Nephron (organoid): Measurements from ENCODE around the gene IKBKE.

Experiments used
- H3K27ac Mint-ChIP-seq, 3 experiments: 2 replicates each; pipeline ENCODE4 v1.8.0; 2020; ENCODE audit warnings: mixed read lengths in 3 of 3, mild to moderate bottlenecking in 2 of 3, moderate library complexity in 1 of 3
- H3K27me3 Mint-ChIP-seq: 2 replicates; pipeline ENCODE4 v1.8.0; 2021; ENCODE audit warnings: low read depth, mild to moderate bottlenecking, moderate library complexity, mixed read lengths
- H3K36me3 Mint-ChIP-seq: 2 replicates; pipeline ENCODE4 v1.8.0; 2020; ENCODE audit warnings: low read depth, mixed read lengths
- H3K4me1 Mint-ChIP-seq: 2 replicates; pipeline ENCODE4 v1.8.0; 2020; ENCODE audit warnings: mixed read lengths
- H3K4me3 Mint-ChIP-seq, 3 experiments: 2 replicates each; pipeline ENCODE4 v1.8.0; 2020; ENCODE audit warnings: mild to moderate bottlenecking in 3 of 3, mixed read lengths in 3 of 3, moderate library complexity in 2 of 3
- H3K9me3 Mint-ChIP-seq: 2 replicates; pipeline ENCODE4 v1.8.0; 2020; ENCODE audit warnings: mixed read lengths
- CTCF ChIP-seq, 3 experiments: fragments of 200-600 bp; sonication (generic); IDR thresholded peaks; one replicate each; pipeline ENCODE4 v1.5.0; 2021; ENCODE audit warnings: antibody characterized with exemption in 3 of 3; ENCODE audit not compliant: unreplicated experiment in 3 of 3

The IKBKE gene

DNA sequence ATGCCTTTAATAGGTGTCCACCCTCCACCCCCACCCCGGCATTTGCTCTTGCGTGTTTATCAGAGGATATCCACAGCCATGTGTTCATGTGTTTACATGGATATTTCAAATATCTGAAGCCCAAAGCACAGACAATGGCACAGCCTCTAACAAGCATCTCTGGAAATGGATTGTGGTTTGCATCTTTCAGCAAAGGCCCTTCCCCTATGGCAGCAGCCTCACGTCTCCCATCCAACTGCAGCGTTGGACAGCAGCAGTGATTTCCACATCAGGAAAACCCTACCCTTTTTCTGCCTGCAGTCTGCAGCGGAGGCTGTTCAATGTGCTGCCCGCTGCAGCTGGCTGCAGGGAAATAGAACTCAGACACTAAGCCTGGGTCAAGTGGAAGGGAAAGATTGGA, 38.7 kb downstream of the IKBKE start:
- Mint-ChIP-seq H3K4me1 (peaks cover 75% of the 10 kb centered on the region), H3K27me3 (peaks cover 78% of the 10 kb centered on the region), H3K27ac (peak overlapping the region in 2 of 3 experiments; percentile 9 to 21), H3K4me3 (peak overlapping the region; percentile 74 to 81 (median 78)), H3K36me3 (no peaks in the 10 kb centered on the region), H3K9me3 (no peaks in the 10 kb centered on the region)
- TF ChIP-seq CTCF (IDR thresholded peaks at IDR 0.05; ENCODE audit: unreplicated experiment in 3 of 3) = no peak

- peak overlapping the region in 2 of 3 experiments; percentile 65 to 81 for H3K4me3 Mint-ChIP-seq
Observed at GRCh38 chr1:206509612-206510257, 39.5 kb downstream of the IKBKE start.

GRCh38 chr1:206510371-206510770, 40.1 kb downstream of the IKBKE start:
- no peaks in the 10 kb centered on the region for H3K9me3 Mint-ChIP-seq
- H3K4me1 Mint-ChIP-seq = peaks cover 76% of the 10 kb centered on the region
- peak overlapping the region in 1 of 3 experiments; percentile 21 for H3K27ac Mint-ChIP-seq

More at GRCh38 chr1:206509612-206510257, 39.5 kb downstream of the IKBKE start:
- TF ChIP-seq CTCF (IDR thresholded peaks at IDR 0.05; ENCODE audit: unreplicated experiment in 3 of 3) = no peak
- H3K27me3 Mint-ChIP-seq = peaks cover 70% of the 10 kb centered on the region
- no peaks in the 10 kb centered on the region for H3K9me3 Mint-ChIP-seq
- H3K4me1 Mint-ChIP-seq = peaks cover 75% of the 10 kb centered on the region
- peak overlapping the region in 1 of 3 experiments; percentile 21 for H3K27ac Mint-ChIP-seq
- H3K36me3 Mint-ChIP-seq = no peaks in the 10 kb centered on the region

GRCh38 chr1:206511362-206512057, 41.2 kb downstream of the IKBKE start:
- H3K4me1 Mint-ChIP-seq = peaks cover 77% of the 10 kb centered on the region
- H3K27ac Mint-ChIP-seq = peak overlapping the region; percentile 73 to 96 (median 88)
- peaks cover 52% of the 10 kb centered on the region for H3K27me3 Mint-ChIP-seq
- TF ChIP-seq CTCF (IDR thresholded peaks at IDR 0.05; ENCODE audit: unreplicated experiment in 3 of 3) = no peak
- no peaks in the 10 kb centered on the region for H3K36me3 Mint-ChIP-seq
- peak overlapping the region; percentile 44 to 53 (median 50) for H3K4me3 Mint-ChIP-seq
- H3K9me3 Mint-ChIP-seq = no peaks in the 10 kb centered on the region

More at GRCh38 chr1:206510371-206510770, 40.1 kb downstream of the IKBKE start:
- H3K4me3 Mint-ChIP-seq = no peak overlapping the region
- H3K27me3 Mint-ChIP-seq = peaks cover 64% of the 10 kb centered on the region
- TF ChIP-seq CTCF (IDR thresholded peaks at IDR 0.05; ENCODE audit: unreplicated experiment in 3 of 3) = no peak
- H3K36me3 Mint-ChIP-seq = no peaks in the 10 kb centered on the region

DNA sequence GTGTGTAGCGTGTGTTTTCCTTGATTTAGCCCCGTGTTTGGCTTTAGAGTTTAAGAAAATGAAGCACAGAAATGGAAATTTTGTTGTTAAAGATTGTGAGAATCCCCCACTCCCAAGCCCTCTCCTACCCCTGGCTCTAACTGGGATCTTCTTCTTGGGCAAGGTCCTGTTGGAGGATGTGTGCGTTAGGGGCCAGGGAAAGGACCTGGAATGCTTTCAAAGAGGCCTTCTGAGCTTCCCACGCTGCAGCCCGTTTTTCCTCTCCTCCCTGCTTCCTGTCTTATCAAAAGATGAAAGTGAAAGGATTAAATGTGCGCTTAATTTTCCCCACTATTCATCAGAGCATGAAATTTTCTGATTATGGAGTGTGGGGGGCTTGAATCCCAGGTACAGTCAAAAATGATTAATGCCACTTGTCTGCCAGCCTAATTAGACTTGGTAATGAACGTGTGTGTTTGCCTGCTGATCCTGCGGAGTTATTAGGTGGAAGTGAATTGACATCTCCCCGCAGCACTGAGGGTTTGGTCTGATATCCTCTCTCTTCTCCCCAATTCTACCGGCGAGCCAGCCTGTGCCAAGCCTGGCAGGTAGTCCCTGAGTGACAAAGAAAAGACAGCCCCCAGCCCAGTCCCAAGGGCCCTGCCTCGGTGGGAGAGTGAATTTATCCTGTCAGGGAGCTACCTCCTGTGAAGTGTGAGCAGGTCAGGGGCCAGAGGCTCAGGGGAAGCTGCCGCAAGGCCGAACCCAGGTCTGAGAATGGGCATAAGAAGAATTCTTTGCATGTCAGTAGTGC, 42.0 kb downstream of the IKBKE start:
- Mint-ChIP-seq H3K4me3 (peak overlapping the region; percentile 44 to 53 (median 50)), H3K4me1 (peaks cover 77% of the 10 kb centered on the region), H3K36me3 (no peaks in the 10 kb centered on the region), H3K9me3 (no peaks in the 10 kb centered on the region), H3K27ac (peak overlapping the region; percentile 73 to 96 (median 88)), H3K27me3 (peaks cover 45% of the 10 kb centered on the region)
- no peak for TF ChIP-seq CTCF (IDR thresholded peaks at IDR 0.05; ENCODE audit: unreplicated experiment in 3 of 3)
